DOHH2 (cell line): ENCODE measurements around the gene RECQL5.

Source experiments
- H3F3A ChIP-seq: fragments of 200-600 bp; sonication (generic), shearing (Covaris generic); 2 replicates; pipeline ENCODE4 v1.6.0; 2016; ENCODE audit warnings: antibody characterized with exemption, mild to moderate bottlenecking; ENCODE audit not compliant: control insufficient read depth, insufficient read depth
- H3K27ac ChIP-seq: fragments of 200-600 bp; sonication (generic); 2 replicates; pipeline ENCODE4 v1.5.1; 2014; ENCODE audit warnings: low read depth, mild to moderate bottlenecking, low read length, moderate library complexity
- H3K27me3 ChIP-seq: fragments of 200-600 bp; sonication (generic); 2 replicates; pipeline ENCODE4 v1.6.1; 2014; ENCODE audit warnings: mild to moderate bottlenecking, low read length, mixed read lengths; ENCODE audit not compliant: control insufficient read depth
- H3K36me3 ChIP-seq: fragments of 200-600 bp; sonication (generic); 2 replicates; pipeline ENCODE4 v1.6.1; 2014; ENCODE audit warnings: mild to moderate bottlenecking, low read length, moderate library complexity, mixed read lengths; ENCODE audit not compliant: control insufficient read depth
- H3K4me1 ChIP-seq: fragments of 200-600 bp; sonication (generic); 2 replicates; pipeline ENCODE4 v1.6.1; 2014; ENCODE audit warnings: mild to moderate bottlenecking, low read length, mixed read lengths; ENCODE audit not compliant: control insufficient read depth
- H3K4me2 ChIP-seq: fragments of 200-600 bp; sonication (generic); 2 replicates; pipeline ENCODE4 v1.6.0; 2014; ENCODE audit warnings: mild to moderate bottlenecking, low read length, moderate library complexity
- H3K4me3 ChIP-seq: fragments of 200-600 bp; sonication (generic); 2 replicates; pipeline ENCODE4 v1.5.1; 2014; ENCODE audit warnings: mild to moderate bottlenecking, low read length, mixed read lengths
- H3K79me2 ChIP-seq: fragments of 200-600 bp; sonication (generic); 2 replicates; pipeline ENCODE4 v1.6.1; 2014; ENCODE audit warnings: mild to moderate bottlenecking, low read length, mixed read lengths; ENCODE audit not compliant: control insufficient read depth
- H3K9me2 ChIP-seq: fragments of 200-600 bp; sonication (generic); replicated peaks from 2 replicates; pipeline ENCODE4 v1.6.1; 2014; ENCODE audit warnings: mild to moderate bottlenecking, low read length, mixed read lengths; ENCODE audit not compliant: control insufficient read depth
- H3K9me3 ChIP-seq: fragments of 200-600 bp; sonication (generic); 2 replicates; pipeline ENCODE4 v1.6.1; 2014; ENCODE audit warnings: antibody characterized with exemption, low read length, mixed read lengths; ENCODE audit not compliant: control insufficient read depth, insufficient read depth
- H4K20me1 ChIP-seq: fragments of 200-600 bp; sonication (generic); 2 replicates; pipeline ENCODE4 v1.6.0; 2014; ENCODE audit warnings: low read depth, mild to moderate bottlenecking, antibody characterized with exemption, low read length, moderate library complexity; ENCODE audit not compliant: control insufficient read depth, insufficient read depth
- EZH2phosphoT487 ChIP-seq: fragments of 200-600 bp; sonication (generic); IDR thresholded peaks from 2 replicates; pipeline ENCODE4 v1.6.1; 2017; ENCODE audit warnings: borderline replicate concordance, mild to moderate bottlenecking, antibody characterized with exemption, low read length, moderate library complexity, mixed read lengths
- TF ChIP-seq, protein P1 (sequence below): fragments of 200-600 bp; sonication (generic); IDR thresholded peaks from one replicate; pipeline ENCODE4 v1.5.1; 2014; ENCODE audit warnings: antibody characterized with exemption, mild to moderate bottlenecking, low read depth, low read length; ENCODE audit not compliant: poor library complexity, severe bottlenecking

Gene RECQL5

DNA sequence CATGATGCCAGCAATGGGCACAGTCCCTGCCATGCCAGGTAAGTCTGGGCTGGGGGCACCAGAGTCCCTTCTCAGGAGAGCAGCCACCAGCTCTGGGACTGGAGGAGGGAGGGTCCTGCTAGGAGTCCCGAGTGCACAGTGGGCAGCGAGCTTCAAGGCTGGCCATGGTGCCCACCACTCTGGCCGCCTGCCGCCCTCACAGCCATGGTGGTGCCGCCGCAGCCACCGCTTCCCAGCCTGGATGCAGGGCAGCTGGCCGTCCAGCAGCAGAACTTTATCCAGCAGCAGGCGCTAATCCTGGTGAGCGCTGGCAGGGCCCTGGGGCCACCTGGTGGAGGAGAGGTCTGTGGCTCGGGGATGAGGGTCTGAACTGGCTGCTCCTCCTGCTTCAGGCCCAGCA lies 51.7 kb downstream of the RECQL5 start:
- Histone ChIP-seq H4K20me1 (no peaks in the 10 kb centered on the region), H3K27me3 (no peaks in the 10 kb centered on the region), H3K36me3 (no peaks in the 10 kb centered on the region), H3K9me3 (no peaks in the 10 kb centered on the region), H3K79me2 (no peaks in the 10 kb centered on the region), H3F3A (no peaks in the 10 kb centered on the region), H3K4me2 (no peak overlapping the region), H3K4me3 (no peak overlapping the region), H3K9me2 (no peaks in the 10 kb centered on the region), H3K4me1 (no peaks in the 10 kb centered on the region), H3K27ac (no peak overlapping the region)
- TF ChIP-seq, protein P1, sequence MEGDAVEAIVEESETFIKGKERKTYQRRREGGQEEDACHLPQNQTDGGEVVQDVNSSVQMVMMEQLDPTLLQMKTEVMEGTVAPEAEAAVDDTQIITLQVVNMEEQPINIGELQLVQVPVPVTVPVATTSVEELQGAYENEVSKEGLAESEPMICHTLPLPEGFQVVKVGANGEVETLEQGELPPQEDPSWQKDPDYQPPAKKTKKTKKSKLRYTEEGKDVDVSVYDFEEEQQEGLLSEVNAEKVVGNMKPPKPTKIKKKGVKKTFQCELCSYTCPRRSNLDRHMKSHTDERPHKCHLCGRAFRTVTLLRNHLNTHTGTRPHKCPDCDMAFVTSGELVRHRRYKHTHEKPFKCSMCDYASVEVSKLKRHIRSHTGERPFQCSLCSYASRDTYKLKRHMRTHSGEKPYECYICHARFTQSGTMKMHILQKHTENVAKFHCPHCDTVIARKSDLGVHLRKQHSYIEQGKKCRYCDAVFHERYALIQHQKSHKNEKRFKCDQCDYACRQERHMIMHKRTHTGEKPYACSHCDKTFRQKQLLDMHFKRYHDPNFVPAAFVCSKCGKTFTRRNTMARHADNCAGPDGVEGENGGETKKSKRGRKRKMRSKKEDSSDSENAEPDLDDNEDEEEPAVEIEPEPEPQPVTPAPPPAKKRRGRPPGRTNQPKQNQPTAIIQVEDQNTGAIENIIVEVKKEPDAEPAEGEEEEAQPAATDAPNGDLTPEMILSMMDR, result no peak
- no peak for TF ChIP-seq EZH2phosphoT487

DNA sequence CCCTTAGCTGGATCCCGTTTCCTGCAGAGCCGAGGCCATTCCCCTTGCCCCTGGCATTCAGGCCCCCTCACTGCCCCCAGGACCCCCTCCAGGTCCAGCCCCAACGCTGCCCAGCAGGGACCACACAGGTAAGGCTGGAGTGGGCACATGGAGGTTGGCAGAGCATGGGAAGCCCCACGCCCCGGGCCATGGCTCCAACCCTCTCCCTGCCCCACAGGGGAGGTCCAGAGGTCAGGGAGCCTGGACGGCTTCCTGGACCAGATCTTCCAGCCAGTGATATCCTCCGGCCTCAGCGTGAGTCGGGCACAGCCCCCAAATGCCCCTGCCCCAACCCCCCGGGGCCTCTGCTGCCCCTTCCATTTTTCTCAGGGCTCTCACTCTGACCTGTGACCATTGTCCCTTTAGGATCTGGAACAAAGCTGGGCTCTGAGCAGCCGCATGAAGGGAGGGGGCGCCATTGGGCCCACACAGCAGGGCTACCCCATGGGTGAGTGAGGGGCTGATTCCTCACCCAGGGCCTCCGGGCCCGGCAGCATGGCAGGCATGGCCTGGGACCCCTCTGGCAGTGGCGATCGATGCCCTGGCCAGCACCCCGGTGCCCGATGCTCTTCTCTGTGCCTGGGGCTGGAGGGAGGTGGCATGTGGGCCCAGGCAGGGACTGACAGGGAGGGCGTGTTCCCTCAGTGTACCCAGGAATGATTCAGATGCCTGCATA lies 52.2 kb downstream of the RECQL5 start:
- H4K20me1 ChIP-seq, result no peaks in the 10 kb centered on the region
- TF ChIP-seq, protein P1, result no peak
- no peak for TF ChIP-seq EZH2phosphoT487

DNA sequence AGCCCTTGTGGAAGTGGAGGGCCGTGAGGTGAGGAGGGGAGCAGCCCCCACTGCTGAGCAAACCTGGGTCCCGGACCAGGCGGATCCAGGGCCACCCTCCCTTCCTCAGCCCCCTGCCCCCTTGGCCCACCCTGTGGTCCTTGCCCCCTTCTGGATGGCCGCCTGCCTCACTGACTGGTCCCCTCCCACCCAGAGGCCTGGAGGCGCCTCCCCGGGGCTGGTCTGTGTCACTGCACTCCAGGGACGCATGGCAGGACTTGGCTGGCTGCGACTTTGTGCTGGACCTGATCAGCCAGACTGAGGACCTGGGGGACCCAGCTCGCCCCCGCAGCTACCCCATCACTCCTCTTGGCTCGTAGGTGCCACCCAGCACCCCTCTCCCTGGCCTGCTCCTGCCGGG lies 52.9 kb downstream of the RECQL5 start:
- Histone ChIP-seq H3K36me3 (no peaks in the 10 kb centered on the region), H3K4me2 (no peak overlapping the region), H3K79me2 (no peaks in the 10 kb centered on the region), H3K4me3 (no peak overlapping the region), H4K20me1 (no peaks in the 10 kb centered on the region), H3F3A (no peaks in the 10 kb centered on the region), H3K27me3 (no peaks in the 10 kb centered on the region), H3K9me3 (no peaks in the 10 kb centered on the region), H3K4me1 (no peaks in the 10 kb centered on the region), H3K27ac (no peak overlapping the region), H3K9me2 (no peaks in the 10 kb centered on the region)
- TF ChIP-seq EZH2phosphoT487, result no peak
- TF ChIP-seq, protein P1, result peak; percentile 39

More for the DNA sequence above, 52.2 kb downstream of the RECQL5 start:
- Histone ChIP-seq H3K27me3 (no peaks in the 10 kb centered on the region), H3K27ac (no peak overlapping the region), H3K9me2 (no peaks in the 10 kb centered on the region), H3K36me3 (no peaks in the 10 kb centered on the region), H3K4me3 (no peak overlapping the region), H3F3A (no peaks in the 10 kb centered on the region), H3K79me2 (no peaks in the 10 kb centered on the region), H3K9me3 (no peaks in the 10 kb centered on the region), H3K4me2 (no peak overlapping the region), H3K4me1 (no peaks in the 10 kb centered on the region)
